Epithelial cell of esophagus (primary cell): ENCODE measurements around the gene TMTC1.
A peak's percentile ranks its signal among the peaks of the same experiment; 100 is the strongest.

Experiments
- DNase-seq: peaks from one replicate; pipeline ENCODE4 v3.0.0; 2010; ENCODE audit warnings: low read depth
- H3K4me3 ChIP-seq: 2 replicates; pipeline ENCODE4 v1.5.1; 2011; ENCODE audit warnings: mild to moderate bottlenecking, low read length, control low read depth
- TF ChIP-seq, protein P1 (sequence below): IDR thresholded peaks from 2 replicates; pipeline ENCODE4 v1.5.1; 2011; ENCODE audit warnings: low read depth, mild to moderate bottlenecking, low read length, control low read depth, inconsistent platforms; ENCODE audit not compliant: insufficient read depth; ENCODE audit errors: missing control alignments

The TMTC1 gene

DNA sequence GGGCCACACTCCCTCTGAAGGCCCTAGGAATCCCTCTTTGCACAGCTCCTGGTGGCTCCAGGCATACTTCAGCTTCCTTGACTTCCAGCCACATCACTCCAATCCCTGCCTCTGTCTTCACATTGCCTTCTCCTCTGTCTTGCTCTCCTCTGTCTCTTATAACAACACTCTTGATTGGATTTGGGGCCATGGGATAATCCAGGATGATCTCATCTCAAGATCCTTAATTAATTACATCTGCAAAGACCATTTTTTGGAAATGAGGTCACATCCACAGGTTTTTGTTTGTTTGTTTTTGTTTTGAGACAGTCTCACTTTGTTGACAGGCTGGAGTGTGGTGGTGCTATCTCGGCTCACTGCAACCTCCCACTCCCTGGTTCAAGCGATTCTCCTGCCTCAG lies 88.7 kb downstream of the TMTC1 start:
- no peak overlapping the region for H3K4me3 ChIP-seq
- TF ChIP-seq, protein P1, sequence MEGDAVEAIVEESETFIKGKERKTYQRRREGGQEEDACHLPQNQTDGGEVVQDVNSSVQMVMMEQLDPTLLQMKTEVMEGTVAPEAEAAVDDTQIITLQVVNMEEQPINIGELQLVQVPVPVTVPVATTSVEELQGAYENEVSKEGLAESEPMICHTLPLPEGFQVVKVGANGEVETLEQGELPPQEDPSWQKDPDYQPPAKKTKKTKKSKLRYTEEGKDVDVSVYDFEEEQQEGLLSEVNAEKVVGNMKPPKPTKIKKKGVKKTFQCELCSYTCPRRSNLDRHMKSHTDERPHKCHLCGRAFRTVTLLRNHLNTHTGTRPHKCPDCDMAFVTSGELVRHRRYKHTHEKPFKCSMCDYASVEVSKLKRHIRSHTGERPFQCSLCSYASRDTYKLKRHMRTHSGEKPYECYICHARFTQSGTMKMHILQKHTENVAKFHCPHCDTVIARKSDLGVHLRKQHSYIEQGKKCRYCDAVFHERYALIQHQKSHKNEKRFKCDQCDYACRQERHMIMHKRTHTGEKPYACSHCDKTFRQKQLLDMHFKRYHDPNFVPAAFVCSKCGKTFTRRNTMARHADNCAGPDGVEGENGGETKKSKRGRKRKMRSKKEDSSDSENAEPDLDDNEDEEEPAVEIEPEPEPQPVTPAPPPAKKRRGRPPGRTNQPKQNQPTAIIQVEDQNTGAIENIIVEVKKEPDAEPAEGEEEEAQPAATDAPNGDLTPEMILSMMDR: no peak
- no peak for DNase-seq

- DNase-seq: no peak
- TF ChIP-seq, protein P1: no peak
- no peak overlapping the region for H3K4me3 ChIP-seq
Observed at GRCh38 chr12:29694002-29694401, 89.7 kb downstream of the TMTC1 start.

- no peak for DNase-seq
- no peak overlapping the region for H3K4me3 ChIP-seq
- TF ChIP-seq, protein P1: no peak
Observed at GRCh38 chr12:29692237-29692636, 91.5 kb downstream of the TMTC1 start.

- H3K4me3 ChIP-seq: no peak overlapping the region
- peak; percentile 44 for DNase-seq
- TF ChIP-seq, protein P1: no peak
Observed at GRCh38 chr12:29691161-29691854, 92.4 kb downstream of the TMTC1 start.

- no peak for DNase-seq
- TF ChIP-seq, protein P1: no peak
- H3K4me3 ChIP-seq: no peak overlapping the region
Observed at GRCh38 chr12:29690728-29691127, 93.0 kb downstream of the TMTC1 start.

DNA sequence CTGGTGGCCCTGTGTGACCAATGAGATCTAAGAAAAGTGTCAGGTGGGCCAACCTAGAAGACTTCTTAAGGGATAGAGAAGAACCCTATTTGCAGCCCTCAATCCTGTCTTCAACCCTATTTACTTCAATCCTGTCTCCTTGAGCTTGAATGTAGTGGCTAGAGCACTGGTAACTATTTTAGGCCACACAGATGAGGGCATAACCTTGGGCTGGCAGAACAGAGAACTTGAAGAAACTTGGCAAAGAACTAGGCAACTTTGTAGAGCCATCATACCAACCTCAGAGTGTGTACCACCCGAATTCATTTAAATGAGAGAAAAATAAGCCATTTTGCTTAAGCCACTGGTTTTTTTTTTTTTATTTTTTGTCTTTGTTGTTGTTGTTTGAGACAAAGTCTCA lies 94.8 kb downstream of the TMTC1 start:
- TF ChIP-seq, protein P1: no peak
- H3K4me3 ChIP-seq: no peak overlapping the region
- no peak for DNase-seq

DNA sequence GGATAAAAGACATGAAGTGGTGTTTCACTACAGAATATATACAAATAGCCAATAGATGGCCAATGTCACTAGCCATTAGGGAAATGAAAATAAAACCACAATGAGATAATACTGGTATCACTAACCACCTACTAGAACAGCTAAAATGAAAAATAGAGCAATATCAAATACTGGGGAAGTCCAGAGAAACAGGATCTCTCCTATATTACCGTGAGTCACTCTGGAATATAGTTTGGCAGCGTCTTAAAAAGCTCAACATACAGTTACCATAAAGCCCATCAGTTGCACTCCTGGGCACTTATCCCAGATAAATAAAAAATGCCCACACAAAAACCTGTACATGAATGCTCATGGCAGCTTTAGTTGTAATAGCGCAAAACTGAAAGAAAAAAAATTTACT lies 101.7 kb downstream of the TMTC1 start:
- TF ChIP-seq, protein P1: no peak
- peak; percentile 20 for DNase-seq
- no peak overlapping the region for H3K4me3 ChIP-seq
